PC-3 (cell line): ENCODE measurements around the gene POMP.

Source experiments
- CTCF ChIP-seq: fragments of 300-600 bp; sonication (generic); conservative IDR thresholded peaks from 2 replicates; pipeline ENCODE4 v1.5.1; 2017; ENCODE audit warnings: antibody characterized with exemption, low read depth, mild to moderate bottlenecking, low read length
- EZH2 ChIP-seq: fragments of 300-600 bp; sonication (generic); IDR thresholded peaks from one replicate; pipeline ENCODE4 v1.6.1; 2017; ENCODE audit warnings: antibody characterized with exemption, mild to moderate bottlenecking, low read length; ENCODE audit not compliant: unreplicated experiment

- TF ChIP-seq CTCF (no peak), EZH2 (no peak)
Observed at GRCh38 chr13:28653111-28653510, 5.8 kb upstream of the POMP start.
